Endothelial cell of umbilical vein (primary cell): ENCODE data around the gene LRRC23. TPM values are rescaled to one million over a fixed set of nuclear protein-coding genes. Genes with fewer than 3 reads are reported as not detected.

ENCODE experiments used
- BruUV-seq: library from RNA; stranded (reverse); fragments of 400-500 nt; replicated peaks from 2 replicates; lab custom pipeline; 2021; lab: Mats Ljungman, UMichigan
- CTCF ChIA-PET: fragments of 300-600, 350-600 bp; sonication (Branson Sonifier 250); formaldehyde crosslinking; loops from one replicate; lab custom pipeline; 2021; ENCODE audit warnings: antibody characterized with exemption, inconsistent platforms; lab: Charles Lee
- POLR2A ChIA-PET: fragments of 300-600, 350-600 bp; sonication (Branson Sonifier 250); formaldehyde crosslinking; loops from one replicate; lab custom pipeline; 2021; ENCODE audit warnings: antibody characterized with exemption, inconsistent platforms; lab: Charles Lee
- DNase-seq: peaks from one replicate; pipeline ENCODE4 v3.0.0-alpha.2; 2011; ENCODE audit warnings: low read depth, low spot score
- FAIRE-seq: peaks from 2 replicates; lab custom pipeline; 2011; peaks lifted over from hg19 to GRCh38; lab: Jason Lieb, UNC
- H2AFZ ChIP-seq: 2 replicates; pipeline ENCODE4 v1.6.0; 2012; ENCODE audit warnings: low read depth, low read length, control low read depth, inconsistent platforms
- H3K27ac ChIP-seq: 2 replicates; pipeline ENCODE4 v1.5.1; 2011; ENCODE audit warnings: low read depth, mild to moderate bottlenecking, control low read depth, low read length, moderate library complexity; ENCODE audit not compliant: insufficient read depth
- H3K27me3 ChIP-seq, 2 experiments: 2 replicates each; pipeline versions ENCODE4 v1.6.0 to v1.6.1; 2011; ENCODE audit warnings: low read length in 2 of 2, mixed read lengths in 1 of 2; ENCODE audit not compliant: control insufficient read depth in 2 of 2, insufficient read depth in 2 of 2
- H3K36me3 ChIP-seq, 2 experiments: 2 replicates in 1 of 2; 3 replicates in 1 of 2; pipeline ENCODE4 v1.5.1; 2011; ENCODE audit warnings: low read length in 2 of 2, mild to moderate bottlenecking in 1 of 2, moderate library complexity in 1 of 2; ENCODE audit not compliant: control insufficient read depth in 2 of 2, insufficient read depth in 2 of 2; ENCODE audit errors: extremely low read depth in 1 of 2
- H3K4me1 ChIP-seq: 3 replicates; pipeline ENCODE4 v1.5.1; 2011; ENCODE audit warnings: mild to moderate bottlenecking, low read length; ENCODE audit not compliant: control insufficient read depth, insufficient read depth; ENCODE audit errors: extremely low read depth
- H3K4me2 ChIP-seq: 2 replicates; pipeline ENCODE4 v1.6.1; 2011; ENCODE audit warnings: low read length, control low read depth, mixed read lengths; ENCODE audit not compliant: insufficient read depth
- H3K4me3 ChIP-seq, 3 experiments: fragments of 200-600 bp in 1 of 3; sonication (generic), shearing (Covaris generic) in 1 of 3; replicated peaks in 1 of 3; 2 replicates each; pipeline ENCODE4 v1.5.1; 2011 to 2016; ENCODE audit warnings: control low read depth in 3 of 3, low read length in 3 of 3, mild to moderate bottlenecking in 2 of 3, inconsistent platforms in 1 of 3, low read depth in 1 of 3, moderate library complexity in 1 of 3; ENCODE audit not compliant: insufficient read depth in 1 of 3
- H3K79me2 ChIP-seq: 2 replicates; pipeline ENCODE4 v1.6.0; 2012; ENCODE audit warnings: low read length, inconsistent platforms; ENCODE audit not compliant: control insufficient read depth, insufficient read depth
- H3K9ac ChIP-seq: replicated peaks from 2 replicates; pipeline ENCODE3; 2011; ENCODE audit warnings: low read length, control low read depth; ENCODE audit not compliant: insufficient read depth; ENCODE audit errors: extremely low read depth
- H3K9me1 ChIP-seq: replicated peaks from 3 replicates; pipeline ENCODE4 v1.6.0; 2011; ENCODE audit warnings: mild to moderate bottlenecking, low read length; ENCODE audit not compliant: control insufficient read depth, insufficient read depth; ENCODE audit errors: extremely low read depth
- H3K9me3 ChIP-seq: replicated peaks from 2 replicates; pipeline ENCODE4 v1.5.1; 2012; ENCODE audit warnings: low read length, inconsistent platforms; ENCODE audit not compliant: control insufficient read depth, insufficient read depth
- H4K20me1 ChIP-seq: replicated peaks from 2 replicates; pipeline ENCODE3; 2011; ENCODE audit warnings: mild to moderate bottlenecking, low read length; ENCODE audit not compliant: control insufficient read depth, insufficient read depth; ENCODE audit errors: extremely low read depth
- EZH2 ChIP-seq: IDR thresholded peaks from 2 replicates; pipeline ENCODE4 v1.6.1; 2012; ENCODE audit warnings: borderline replicate concordance, low read depth, mild to moderate bottlenecking, moderate library complexity, low read length, inconsistent platforms; ENCODE audit not compliant: severe bottlenecking
- FOS ChIP-seq: IDR thresholded peaks from 2 replicates; pipeline ENCODE4 v1.6.1; 2011; ENCODE audit warnings: mild to moderate bottlenecking, low read length, moderate library complexity, borderline replicate concordance; ENCODE audit not compliant: insufficient read depth
- GATA2 ChIP-seq: IDR thresholded peaks from 2 replicates; pipeline ENCODE4 v1.7.0; 2011; ENCODE audit warnings: low read depth, mild to moderate bottlenecking, moderate library complexity, mixed read lengths, low read length; ENCODE audit not compliant: insufficient read length, insufficient read depth
- JUN ChIP-seq: IDR thresholded peaks from 2 replicates; pipeline ENCODE4 v1.6.1; 2011; ENCODE audit warnings: borderline replicate concordance, low read depth; ENCODE audit not compliant: insufficient read length, insufficient read depth
- MYC ChIP-seq: IDR thresholded peaks from one replicate; pipeline ENCODE4 v1.6.1; 2011; ENCODE audit warnings: mild to moderate bottlenecking, low read depth, low read length
- POLR2A ChIP-seq: IDR thresholded peaks from 2 replicates; pipeline ENCODE4 v1.6.1; 2012; ENCODE audit warnings: low read depth, mild to moderate bottlenecking, control low read depth, low read length
- POLR2AphosphoS5 ChIP-seq: IDR thresholded peaks from 2 replicates; pipeline ENCODE4 v1.6.1; 2012; ENCODE audit warnings: low read depth, mild to moderate bottlenecking, control low read depth, low read length, moderate library complexity; ENCODE audit not compliant: insufficient read depth
- dilution Hi-C: fragments of 300-500 bp; cut with MboI; formaldehyde crosslinking; loops from one replicate; pipeline ENCODE4 v1.15.0; 2019; ENCODE audit warnings: low sequenced_read_pairs; ENCODE audit not compliant: extremely low pct_ligation_motif_present
- intact Hi-C: fragments of 100-400 bp; cut with micrococcal nuclease; formaldehyde crosslinking; loops from one replicate; pipeline ENCODE4 v1.10.0; 2022
- polyA plus RNA-seq, 4 experiments: library from polyadenylated mRNA; depleted of rRNA in 3 of 4; stranded (reverse) in 3 of 4; unstranded in 1 of 4; fragments of >200 nt; gene quantifications; 2 replicates each; pipeline versions ENCODE4 v1.2.1 to v1.2.3, GENCODE V29; 2011 to 2012; ENCODE audit warnings: missing spikeins in 1 of 4
- total RNA-seq: library from RNA; stranded (reverse); gene quantifications from 2 replicates; pipeline ENCODE4 v1.2.3, GENCODE V29; 2021
- TF ChIP-seq, protein P1 (sequence below), 2 donors: IDR thresholded peaks; 1 replicate in 1 of 2; 2 replicates in 1 of 2; pipeline ENCODE4 v1.5.1; 2011; ENCODE audit warnings: low read length in 2 of 2, mild to moderate bottlenecking in 2 of 2, moderate library complexity in 2 of 2, control low read depth in 1 of 2, inconsistent platforms in 1 of 2, low read depth in 1 of 2; ENCODE audit not compliant: insufficient read depth in 1 of 2; ENCODE audit errors: extremely low read depth in 1 of 2
- TF ChIP-seq, protein P2 (sequence below): IDR thresholded peaks from 2 replicates; pipeline ENCODE4 v1.6.1; 2011; ENCODE audit not compliant: insufficient read depth, insufficient read length

LRRC23 gene
- total and polyA plus RNA-seq, 2 donors (not counting 3 experiments of a cell fraction or from before 2014, with no cell fraction given) = 3.1 to 3.5 TPM

DNA sequence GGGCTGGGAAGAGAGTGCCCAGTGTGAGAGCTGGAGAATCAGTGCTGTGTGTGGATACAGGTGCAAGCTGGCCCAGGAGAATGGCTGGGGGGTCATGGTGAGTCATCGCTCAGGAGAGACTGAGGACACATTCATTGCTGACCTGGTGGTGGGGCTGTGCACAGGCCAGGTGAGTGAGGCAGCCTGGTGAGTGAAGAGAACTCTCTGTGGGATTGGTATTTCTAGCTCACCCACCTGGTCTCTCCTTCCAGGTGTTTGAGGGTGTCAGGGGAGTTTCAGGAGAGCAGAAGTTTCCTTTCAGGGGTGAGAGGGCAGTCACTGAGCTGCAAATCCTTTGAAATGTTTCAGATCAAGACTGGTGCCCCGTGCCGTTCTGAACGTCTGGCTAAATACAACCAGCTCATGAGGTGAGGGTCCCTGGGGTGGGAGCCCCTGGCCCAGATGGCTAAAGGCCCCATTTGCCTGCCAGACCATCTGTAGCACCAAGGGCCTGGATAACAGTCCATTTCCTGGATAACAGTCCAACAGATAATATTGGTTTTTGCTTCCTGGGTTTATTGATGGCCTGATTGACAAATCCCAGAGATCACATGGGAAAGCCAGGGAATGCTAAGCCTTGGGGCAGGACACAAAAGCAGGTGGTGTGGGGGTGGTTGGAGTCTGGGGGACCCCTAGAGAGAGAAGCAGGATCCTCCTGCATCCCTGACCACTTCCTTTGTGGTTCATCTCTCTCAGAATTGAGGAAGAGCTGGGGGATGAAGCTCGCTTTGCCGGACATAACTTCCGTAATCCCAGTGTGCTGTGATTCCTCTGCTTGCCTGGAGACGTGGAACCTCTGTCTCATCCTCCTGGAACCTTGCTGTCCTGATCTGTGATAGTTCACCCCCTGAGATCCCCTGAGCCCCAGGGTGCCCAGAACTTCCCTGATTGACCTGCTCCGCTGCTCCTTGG, 17.6 kb downstream of the LRRC23 start:
- ChIA-PET CTCF (interaction anchor here (1.0 to 1.8 kb wide), 3 partner anchors 15 to 53 kb away, joined by 3 to 6 read pairs (median 6); no protein-coding TSS in a partner anchor), POLR2A (no interaction called here)
- no TSS peak for BruUV-seq
- dilution Hi-C loops (no loop called here), intact Hi-C loops (no loop called here)
- no peak for DNase-seq
- Histone ChIP-seq H3K9me1 (no peaks in the 10 kb centered on the region), H3K9me3 (no peaks in the 10 kb centered on the region), H2AFZ (no peak overlapping the region), H3K4me3 (no peak overlapping the region), H3K4me1 (peaks cover 29% of the 10 kb centered on the region), H3K79me2 (peaks cover 8% of the 10 kb centered on the region), H3K36me3 (no peaks in the 10 kb centered on the region), H3K27me3 (no peaks in the 10 kb centered on the region), H3K27ac (no peak overlapping the region), H3K9ac (no peak overlapping the region), H4K20me1 (no peaks in the 10 kb centered on the region), H3K4me2 (no peak overlapping the region)
- TF ChIP-seq FOS (no peak), POLR2AphosphoS5 (no peak), POLR2A (no peak), JUN (no peak), GATA2 (no peak), EZH2 (no peak), MYC (no peak)
- TF ChIP-seq, protein P1, sequence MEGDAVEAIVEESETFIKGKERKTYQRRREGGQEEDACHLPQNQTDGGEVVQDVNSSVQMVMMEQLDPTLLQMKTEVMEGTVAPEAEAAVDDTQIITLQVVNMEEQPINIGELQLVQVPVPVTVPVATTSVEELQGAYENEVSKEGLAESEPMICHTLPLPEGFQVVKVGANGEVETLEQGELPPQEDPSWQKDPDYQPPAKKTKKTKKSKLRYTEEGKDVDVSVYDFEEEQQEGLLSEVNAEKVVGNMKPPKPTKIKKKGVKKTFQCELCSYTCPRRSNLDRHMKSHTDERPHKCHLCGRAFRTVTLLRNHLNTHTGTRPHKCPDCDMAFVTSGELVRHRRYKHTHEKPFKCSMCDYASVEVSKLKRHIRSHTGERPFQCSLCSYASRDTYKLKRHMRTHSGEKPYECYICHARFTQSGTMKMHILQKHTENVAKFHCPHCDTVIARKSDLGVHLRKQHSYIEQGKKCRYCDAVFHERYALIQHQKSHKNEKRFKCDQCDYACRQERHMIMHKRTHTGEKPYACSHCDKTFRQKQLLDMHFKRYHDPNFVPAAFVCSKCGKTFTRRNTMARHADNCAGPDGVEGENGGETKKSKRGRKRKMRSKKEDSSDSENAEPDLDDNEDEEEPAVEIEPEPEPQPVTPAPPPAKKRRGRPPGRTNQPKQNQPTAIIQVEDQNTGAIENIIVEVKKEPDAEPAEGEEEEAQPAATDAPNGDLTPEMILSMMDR (IDR thresholded peaks at IDR 0.05; ENCODE audit: extremely low read depth in 1 of 2, insufficient read depth in 1 of 2, low read depth in 1 of 2, low read length in 2 of 2) = no peak
- TF ChIP-seq, protein P2, sequence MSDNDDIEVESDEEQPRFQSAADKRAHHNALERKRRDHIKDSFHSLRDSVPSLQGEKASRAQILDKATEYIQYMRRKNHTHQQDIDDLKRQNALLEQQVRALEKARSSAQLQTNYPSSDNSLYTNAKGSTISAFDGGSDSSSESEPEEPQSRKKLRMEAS = no peak
- FAIRE-seq = no peak
